HCT116 (cell line): ENCODE measurements around the gene CTSW. TPM values are rescaled to one million over a fixed set of nuclear protein-coding genes. Genes with fewer than 3 reads are reported as not detected.
"Not testable (repeated sequence)": the region's sequence is repeated elsewhere in the genome, so short reads cannot be mapped to it uniquely, and the experiment has no call there.

ENCODE experiments used
- ATAC-seq: fragments of 200-7000 bp; cut with Tn5 transposase; 2 replicates; pipeline ENCODE4 v1.9.1; 2020; ENCODE audit warnings: mild to moderate bottlenecking, moderate library complexity
- BruUV-seq: library from RNA; stranded (reverse); fragments of 400-500 nt; replicated peaks from 2 replicates; lab custom pipeline; 2021; lab: Mats Ljungman, UMichigan
- CTCF ChIA-PET: fragments of 300-600 bp; sonication (Branson Sonifier 250); formaldehyde crosslinking; loops from one replicate; lab custom pipeline; 2021; ENCODE audit warnings: antibody characterized with exemption; lab: Charles Lee
- POLR2A ChIA-PET: fragments of 300-600, 350-600 bp; sonication (Branson Sonifier 250); formaldehyde crosslinking; loops from one replicate; lab custom pipeline; 2021; ENCODE audit warnings: antibody characterized with exemption; lab: Charles Lee
- RAD21 ChIA-PET, 2 experiments: fragments of 300-600 bp; sonication (Branson Sonifier 250); formaldehyde crosslinking; loops; one replicate each; lab custom pipeline; 2023; ENCODE audit warnings: low total read pairs in 2 of 2; ENCODE audit not compliant: uncharacterized antibody in 2 of 2, unreplicated experiment in 2 of 2, low non-redundant PET in 1 of 2; lab: Charles Lee
- DNase-seq: peaks from one replicate; pipeline ENCODE4 v3.0.0-alpha.2; 2010; ENCODE audit warnings: low read depth, low spot score
- H2AFZ ChIP-seq: fragments of 200-600 bp; shearing (Covaris generic), sonication (generic); 2 replicates; pipeline ENCODE4 v1.6.1; 2017; ENCODE audit warnings: low read depth, mixed run types, mixed read lengths, antibody characterized with exemption, low read length; ENCODE audit not compliant: poor library complexity, severe bottlenecking
- H3K27ac ChIP-seq: 2 replicates; pipeline ENCODE4 v1.5.1; 2012; ENCODE audit warnings: low read depth, low read length
- H3K27me3 ChIP-seq: fragments of 200-600 bp; sonication (generic); 2 replicates; pipeline ENCODE4 v1.6.1; 2016; ENCODE audit warnings: mixed run types, low read length, mixed read lengths; ENCODE audit not compliant: insufficient read depth
- H3K36me3 ChIP-seq, 2 experiments: fragments of 200-500 bp in 1 of 2; fragments of 200-600 bp in 1 of 2; sonication (Bioruptor generic) in 1 of 2; sonication (generic) in 1 of 2; 2 replicates each; pipeline versions ENCODE4 v1.5.1 to v1.6.1; 2014 to 2016; ENCODE audit warnings: low read length in 2 of 2, inconsistent platforms in 1 of 2, mixed read lengths in 1 of 2, mixed run types in 1 of 2; ENCODE audit not compliant: insufficient read depth in 2 of 2, control insufficient read depth in 1 of 2
- H3K4me1 ChIP-seq, 2 experiments: fragments of 200-600 bp in 1 of 2; sonication (generic) in 1 of 2; 2 replicates each; pipeline versions ENCODE4 v1.5.1 to v1.6.1; 2012 to 2017; ENCODE audit warnings: low read length in 2 of 2, inconsistent platforms in 1 of 2, mild to moderate bottlenecking in 1 of 2, mixed read lengths in 1 of 2, mixed run types in 1 of 2, moderate library complexity in 1 of 2; ENCODE audit not compliant: insufficient read depth in 2 of 2, control insufficient read depth in 1 of 2
- H3K4me2 ChIP-seq: fragments of 200-600 bp; sonication (generic); 2 replicates; pipeline ENCODE4 v1.6.1; 2017; ENCODE audit warnings: mixed run types, low read length, mixed read lengths
- H3K4me3 ChIP-seq, 2 experiments: fragments of 200-600 bp in 1 of 2; sonication (generic) in 1 of 2; replicated peaks in 1 of 2; 2 replicates each; pipeline ENCODE4 v1.5.1; 2011 to 2016; ENCODE audit warnings: low read length in 2 of 2, control low read depth in 1 of 2, low read depth in 1 of 2, mild to moderate bottlenecking in 1 of 2, mixed read lengths in 1 of 2, mixed run types in 1 of 2
- H3K79me2 ChIP-seq: fragments of 200-600 bp; sonication (generic); 2 replicates; pipeline ENCODE4 v1.6.1; 2017; ENCODE audit warnings: mild to moderate bottlenecking, mixed run types, low read length, moderate library complexity, mixed read lengths; ENCODE audit not compliant: insufficient read depth
- H3K9ac ChIP-seq: fragments of 200-600 bp; sonication (generic); 2 replicates; pipeline ENCODE4 v1.6.1; 2016; ENCODE audit warnings: low read length, mixed read lengths
- H3K9me2 ChIP-seq: fragments of 200-600 bp; sonication (generic), shearing (Covaris generic); 2 replicates; pipeline ENCODE4 v1.6.1; 2017; ENCODE audit warnings: mixed run types, mild to moderate bottlenecking, moderate library complexity; ENCODE audit not compliant: insufficient read depth
- H3K9me3 ChIP-seq, 2 experiments: fragments of 200-500 bp in 1 of 2; fragments of 200-600 bp in 1 of 2; sonication (Bioruptor generic) in 1 of 2; sonication (generic) in 1 of 2; 2 replicates each; pipeline ENCODE4 v1.6.1; 2014 to 2017; ENCODE audit warnings: low read length in 2 of 2, mixed read lengths in 2 of 2, inconsistent platforms in 1 of 2, low read depth in 1 of 2, mild to moderate bottlenecking in 1 of 2, mixed run types in 1 of 2, moderate library complexity in 1 of 2; ENCODE audit not compliant: control insufficient read depth in 1 of 2, insufficient read depth in 1 of 2
- H4K20me1 ChIP-seq: fragments of 200-600 bp; sonication (generic), shearing (Covaris generic); 2 replicates; pipeline ENCODE4 v1.6.1; 2017; ENCODE audit warnings: mixed run types, mild to moderate bottlenecking, moderate library complexity; ENCODE audit not compliant: insufficient read depth
- CEBPB ChIP-seq: IDR thresholded peaks from 2 replicates; pipeline ENCODE4 v1.6.1; 2012; ENCODE audit warnings: low read depth
- POLR2AphosphoS5 ChIP-seq: IDR thresholded peaks from 2 replicates; pipeline ENCODE4 v1.6.1; 2011; ENCODE audit warnings: mild to moderate bottlenecking, low read depth, low read length, moderate library complexity
- RAD21 ChIP-seq: IDR thresholded peaks from 2 replicates; pipeline ENCODE4 v1.6.1; 2012; ENCODE audit warnings: low read depth, mild to moderate bottlenecking
- REST ChIP-seq: IDR thresholded peaks from 2 replicates; pipeline ENCODE4 v1.6.1; 2012; ENCODE audit warnings: low read depth
- SP1 ChIP-seq: IDR thresholded peaks from 2 replicates; pipeline ENCODE4 v1.6.1; 2012; ENCODE audit warnings: low read depth
- TCF7L2 ChIP-seq: IDR thresholded peaks from 2 replicates; pipeline ENCODE4 v1.7.0; 2011; ENCODE audit warnings: borderline replicate concordance, inconsistent platforms; ENCODE audit not compliant: insufficient read depth, insufficient read length; ENCODE audit errors: extremely low read depth
- YY1 ChIP-seq: IDR thresholded peaks from 2 replicates; pipeline ENCODE4 v1.6.1; 2011; ENCODE audit warnings: low read length, low read depth, moderate library complexity, mild to moderate bottlenecking; ENCODE audit not compliant: insufficient replicate concordance; ENCODE audit errors: extremely low read depth
- intact Hi-C: fragments of 100-400 bp; cut with micrococcal nuclease; formaldehyde crosslinking; loops from 2 replicates; pipeline ENCODE4 v1.10.0; 2022
- total RNA-seq: library from RNA; stranded (reverse); gene quantifications from one replicate; pipeline ENCODE4 v1.2.1, GENCODE V29; 2021; ENCODE audit not compliant: unreplicated experiment
- TF ChIP-seq, protein P1 (sequence below): IDR thresholded peaks from 2 replicates; pipeline ENCODE4 v1.6.1; 2011; ENCODE audit warnings: mild to moderate bottlenecking, low read length, moderate library complexity; ENCODE audit not compliant: insufficient replicate concordance; ENCODE audit errors: extremely low read depth
- TF ChIP-seq, protein P2 (sequence below): IDR thresholded peaks from 2 replicates; pipeline ENCODE4 v1.6.1; 2012
- TF ChIP-seq, protein P3 (sequence below): IDR thresholded peaks from 2 replicates; pipeline ENCODE4 v1.6.1; 2012

Gene CTSW
- total RNA-seq, 1 experiment from 2014 or later: not detected

DNA sequence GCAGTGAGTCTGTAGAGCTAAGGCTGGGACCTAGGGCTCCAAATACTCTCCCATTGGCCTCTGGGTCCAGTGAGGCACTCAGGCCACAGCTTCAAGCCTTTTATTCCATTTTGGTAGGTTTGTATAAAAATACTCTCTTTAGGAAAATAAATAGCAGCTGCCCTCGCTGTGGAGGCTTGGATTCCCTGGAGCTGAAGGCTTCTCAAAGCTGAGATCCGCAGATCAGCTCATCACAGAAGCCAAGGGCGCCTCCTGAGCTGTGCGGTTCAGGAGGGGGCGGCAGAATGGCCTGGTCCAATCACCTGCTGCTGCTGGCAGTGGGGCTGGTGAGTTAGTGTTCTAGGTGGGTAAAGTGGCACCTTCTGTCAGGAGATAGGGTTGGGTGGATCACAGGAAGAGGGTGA is 12.5 kb downstream of the CTSW start:
- H3K9me2 ChIP-seq, BruUV-seq, DNase-seq, H3K27me3 ChIP-seq, H2AFZ ChIP-seq, H3K9me3 ChIP-seq, intact Hi-C loops: not testable (repeated sequence)
- H3K4me2 ChIP-seq: peak overlapping the region; percentile 98
- H4K20me1 ChIP-seq: peaks cover 25% of the 10 kb centered on the region; the same call in 1 of the 2 replicates
- TF ChIP-seq, protein P1, sequence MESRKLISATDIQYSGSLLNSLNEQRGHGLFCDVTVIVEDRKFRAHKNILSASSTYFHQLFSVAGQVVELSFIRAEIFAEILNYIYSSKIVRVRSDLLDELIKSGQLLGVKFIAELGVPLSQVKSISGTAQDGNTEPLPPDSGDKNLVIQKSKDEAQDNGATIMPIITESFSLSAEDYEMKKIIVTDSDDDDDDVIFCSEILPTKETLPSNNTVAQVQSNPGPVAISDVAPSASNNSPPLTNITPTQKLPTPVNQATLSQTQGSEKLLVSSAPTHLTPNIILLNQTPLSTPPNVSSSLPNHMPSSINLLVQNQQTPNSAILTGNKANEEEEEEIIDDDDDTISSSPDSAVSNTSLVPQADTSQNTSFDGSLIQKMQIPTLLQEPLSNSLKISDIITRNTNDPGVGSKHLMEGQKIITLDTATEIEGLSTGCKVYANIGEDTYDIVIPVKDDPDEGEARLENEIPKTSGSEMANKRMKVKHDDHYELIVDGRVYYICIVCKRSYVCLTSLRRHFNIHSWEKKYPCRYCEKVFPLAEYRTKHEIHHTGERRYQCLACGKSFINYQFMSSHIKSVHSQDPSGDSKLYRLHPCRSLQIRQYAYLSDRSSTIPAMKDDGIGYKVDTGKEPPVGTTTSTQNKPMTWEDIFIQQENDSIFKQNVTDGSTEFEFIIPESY: peak; percentile 22
- H3K9ac ChIP-seq: peak overlapping the region; percentile 87
- peak overlapping the region; percentile 97 for H3K27ac ChIP-seq
- ChIA-PET RAD21 (interaction anchor here (1.1 to 1.2 kb wide), 2 partner anchors 23 to 24 kb away, joined by 3 read pairs; no protein-coding TSS in a partner anchor), CTCF (interaction anchor here (0.8 to 6.5 kb wide), 8 partner anchors 8 to 331 kb away, joined by 3 to 82 read pairs (median 4); partner anchors contain the start of genes CFL1, FOSL1 and MUS81), POLR2A (interaction anchor here (1.2 to 8.5 kb wide), 10 partner anchors 10 to 171 kb away, joined by 3 to 124 read pairs (median 19); partner anchors contain the start of genes AP5B1, CFL1, FOSL1 and MUS81)
- H3K36me3 ChIP-seq: peaks cover 10 to 34% of the 10 kb centered on the region in 2 experiments; a peak in 3 of 4 replicates
- H3K4me1 ChIP-seq: peaks cover 11 to 87% of the 10 kb centered on the region in 2 experiments
- H3K4me3 ChIP-seq: peak overlapping the region; percentile 53 to 92
- peak; percentile 4 for ATAC-seq
- peaks cover 66% of the 10 kb centered on the region for H3K79me2 ChIP-seq

DNA sequence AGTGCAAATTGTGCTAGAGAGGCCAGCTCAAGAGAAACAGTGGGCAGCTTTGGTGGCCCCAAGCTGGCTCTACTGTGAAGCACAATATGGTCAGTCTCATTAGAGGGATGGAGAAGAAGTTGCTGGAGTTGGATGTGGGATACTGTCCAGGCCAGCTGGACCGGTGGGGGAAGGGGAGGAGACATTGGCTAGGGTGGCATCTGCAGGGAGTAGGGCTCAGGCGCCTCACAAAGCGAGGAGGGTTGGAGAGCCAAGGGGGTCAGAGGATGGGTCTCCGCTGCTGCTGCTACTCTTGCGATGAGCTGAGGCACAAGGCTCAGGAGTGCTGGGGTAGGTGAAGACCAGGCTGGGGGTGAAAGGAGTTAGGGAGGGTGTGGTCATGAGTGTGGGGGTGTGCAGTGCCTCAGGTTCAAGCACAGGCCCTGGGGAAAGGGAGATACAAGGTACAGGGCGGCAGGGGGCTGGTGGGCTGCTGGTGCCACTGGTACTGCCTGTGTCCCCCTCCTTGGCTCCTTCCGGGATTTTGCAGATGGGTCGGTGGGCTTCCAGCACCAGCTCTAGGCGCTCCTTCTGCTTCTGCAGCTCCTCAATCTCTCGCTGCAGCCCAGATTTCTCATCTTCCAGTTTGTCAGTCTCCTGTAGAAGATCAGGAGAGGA is 13.2 kb downstream of the CTSW start:
- intact Hi-C loops: no loop called here
- peak overlapping the region in 1 of 2 experiments; percentile 53; a peak in 2 of 4 replicates for H3K4me3 ChIP-seq
- H3K9ac ChIP-seq: peak overlapping the region; percentile 87
- TF ChIP-seq SP1: no peak
- TF ChIP-seq, protein P2, sequence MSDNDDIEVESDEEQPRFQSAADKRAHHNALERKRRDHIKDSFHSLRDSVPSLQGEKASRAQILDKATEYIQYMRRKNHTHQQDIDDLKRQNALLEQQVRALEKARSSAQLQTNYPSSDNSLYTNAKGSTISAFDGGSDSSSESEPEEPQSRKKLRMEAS: no peak
- TF ChIP-seq RAD21: no peak
- TF ChIP-seq CEBPB: no peak
- no peak; the same call in none of the 2 replicates for TF ChIP-seq POLR2AphosphoS5
- TF ChIP-seq, protein P3, sequence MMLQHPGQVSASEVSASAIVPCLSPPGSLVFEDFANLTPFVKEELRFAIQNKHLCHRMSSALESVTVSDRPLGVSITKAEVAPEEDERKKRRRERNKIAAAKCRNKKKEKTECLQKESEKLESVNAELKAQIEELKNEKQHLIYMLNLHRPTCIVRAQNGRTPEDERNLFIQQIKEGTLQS: no peak
- TF ChIP-seq TCF7L2: no peak
- TF ChIP-seq YY1: no peak
- no peak for TF ChIP-seq REST

More for the DNA sequence above, 13.2 kb downstream of the CTSW start:
- Histone ChIP-seq H3K27ac (peak overlapping the region; percentile 97), H4K20me1 (peaks cover 31% of the 10 kb centered on the region; the same call in 1 of the 2 replicates), H3K36me3 (peaks cover 10 to 37% of the 10 kb centered on the region in 2 experiments; a peak in 3 of 4 replicates), H3K4me2 (peak overlapping the region; percentile 98), H3K79me2 (peaks cover 66% of the 10 kb centered on the region), H3K27me3 (no peaks in the 10 kb centered on the region), H2AFZ (no peak overlapping the region), H3K9me3 (no peaks in the 10 kb centered on the region), H3K4me1 (peaks cover 16 to 87% of the 10 kb centered on the region in 2 experiments), H3K9me2 (no peaks in the 10 kb centered on the region)
- CTCF ChIA-PET: interaction anchor here (0.8 to 6.5 kb wide), 8 partner anchors 19 to 330 kb away, joined by 3 to 82 read pairs (median 3); partner anchors contain the start of genes CFL1 and MUS81
- DNase-seq: no peak
- no peak for ATAC-seq
- BruUV-seq: no TSS peak
- RAD21 ChIA-PET: interaction anchor here (1.1 to 1.2 kb wide), 2 partner anchors 23 kb away, joined by 3 read pairs; no protein-coding TSS in a partner anchor
- POLR2A ChIA-PET: interaction anchor here (0.6 to 8.5 kb wide), 9 partner anchors 10 to 278 kb away, joined by 3 to 124 read pairs (median 9); partner anchors contain the start of genes CFL1, FOSL1, MUS81 and PCNX3
